HG03039 (cell line): ENCODE data around the gene PPP1R13B.

Experiments
- ATAC-seq: cut with Tn5 transposase; IDR thresholded peaks from one replicate; pipeline ENCODE4 v1.9.1; 2021; ENCODE audit warnings: mild to moderate bottlenecking, moderate library complexity; ENCODE audit not compliant: unreplicated experiment

PPP1R13B gene

DNA sequence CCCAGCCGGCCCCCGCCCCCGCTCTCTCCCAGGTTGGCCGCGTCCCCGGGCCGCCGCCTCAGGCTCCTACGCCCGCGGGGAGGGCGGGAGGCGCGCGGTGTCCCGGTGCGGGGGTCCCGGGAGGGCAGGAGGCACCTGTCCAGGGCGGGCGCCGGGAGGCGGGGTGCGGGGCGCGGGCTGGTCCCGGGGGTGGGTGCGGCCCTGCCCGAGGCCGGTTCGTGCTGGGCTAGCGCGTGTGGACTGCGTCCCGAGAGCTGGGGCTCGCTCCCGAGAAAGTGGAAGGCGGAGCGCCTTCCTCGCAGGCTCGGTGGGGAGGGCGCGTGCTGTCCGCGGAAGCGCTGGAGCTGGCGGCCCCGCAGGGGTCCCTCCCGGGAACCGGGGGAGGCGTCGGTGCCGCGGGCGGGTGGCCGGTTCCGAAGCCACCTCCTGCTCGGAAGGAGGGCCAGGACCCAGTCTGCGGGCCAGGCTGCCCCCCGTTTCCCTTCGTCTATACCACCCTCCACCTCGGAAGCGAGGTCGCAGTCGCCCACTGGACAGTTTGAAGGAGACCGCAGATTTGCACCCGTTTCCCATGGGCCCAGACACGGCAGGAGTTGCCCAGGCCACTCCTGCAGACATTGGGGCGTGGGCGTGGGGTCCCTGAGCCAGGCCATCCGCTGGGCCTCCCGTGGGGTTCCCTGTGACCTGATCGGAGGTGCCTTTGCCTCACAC is 131.1 kb downstream of the PPP1R13B start:
- ATAC-seq, result peak; percentile 3

DNA sequence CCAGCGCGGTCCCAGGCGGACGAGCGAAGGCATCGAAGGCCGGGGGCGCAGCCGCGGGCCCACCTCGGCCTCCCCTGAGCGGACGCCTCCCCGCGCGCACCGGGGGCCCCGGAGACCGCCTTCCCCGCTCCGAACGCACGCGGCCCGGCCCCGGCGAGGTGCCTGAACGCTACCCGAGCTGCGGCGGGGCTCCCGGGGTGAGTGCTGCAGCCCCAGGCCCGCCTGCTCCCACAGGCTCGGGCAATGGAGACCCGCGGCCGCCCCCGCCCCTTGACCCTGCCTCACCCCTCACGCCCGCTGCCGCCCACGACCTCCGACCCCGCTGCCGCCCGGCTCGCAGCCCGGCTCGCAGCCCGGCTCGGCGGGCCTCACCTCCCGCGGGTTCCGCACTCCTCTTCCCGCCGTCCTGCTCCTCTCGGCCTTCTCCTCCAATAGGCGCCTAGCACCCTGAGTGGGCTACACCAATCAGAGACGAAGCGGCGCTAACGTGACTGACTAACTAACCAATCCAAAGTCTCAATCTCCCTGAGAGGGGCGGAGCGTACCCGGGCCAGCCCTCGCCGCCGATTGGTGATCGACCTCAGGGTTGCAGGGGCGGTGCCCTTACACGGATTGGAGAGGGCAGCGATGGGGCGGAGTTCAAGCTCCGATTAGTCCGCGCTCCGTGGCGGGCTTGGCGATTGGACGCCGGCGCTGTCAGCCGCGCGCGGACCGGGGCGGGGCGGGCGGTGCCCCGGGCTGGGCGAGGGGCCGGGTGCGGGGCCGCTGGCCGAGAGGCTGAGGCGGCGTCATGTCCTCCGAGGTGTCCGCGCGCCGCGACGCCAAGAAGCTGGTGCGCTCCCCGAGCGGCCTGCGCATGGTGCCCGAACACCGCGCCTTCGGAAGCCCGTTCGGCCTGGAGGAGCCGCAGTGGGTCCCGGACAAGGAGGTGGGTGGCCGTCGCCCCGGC is 132.0 kb downstream of the PPP1R13B start, which contains the start of the genes XRCC3 and ZFYVE21:
Gene XRCC3 (minus strand): TSS at position 400 of the 949 bp plus-strand sequence. CDS start 4,364 bp downstream, outside the sequence.
Gene ZFYVE21 (plus strand): TSS at position 759 of the 949 bp plus-strand sequence. CDS start 32 bp downstream, at position 791.
- peak; percentile 91 for ATAC-seq

DNA sequence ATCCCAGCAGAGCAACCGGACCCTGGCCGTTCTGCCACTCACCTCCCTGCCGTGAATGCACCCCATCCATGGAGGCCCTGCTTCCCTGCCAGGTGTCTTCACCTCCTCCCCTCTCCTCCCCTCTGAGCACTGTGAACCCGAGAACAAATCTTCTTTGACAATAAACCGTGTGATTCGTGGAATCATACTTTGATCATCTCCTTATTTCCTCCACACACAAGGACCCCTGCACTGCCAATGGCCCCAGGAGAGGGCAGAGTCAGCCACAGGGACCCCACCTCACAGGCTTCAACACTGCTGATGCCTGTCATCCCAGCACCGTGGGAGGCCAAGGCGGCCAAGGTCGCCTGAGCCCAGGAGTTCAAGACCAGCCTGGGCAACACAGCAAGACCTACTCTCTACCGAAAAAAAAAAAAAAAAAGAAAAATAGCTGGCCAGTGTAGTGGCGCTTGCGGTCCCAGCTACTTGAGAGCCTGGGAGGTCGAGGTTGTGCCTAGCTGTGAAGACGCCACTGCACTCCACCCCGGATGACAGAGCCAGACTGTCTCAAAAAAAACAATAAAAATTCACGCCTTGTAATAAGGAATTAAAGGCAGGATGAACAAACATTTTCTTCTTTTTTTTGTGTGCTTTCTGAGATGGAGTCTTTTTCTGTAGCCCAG is 133.2 kb downstream of the PPP1R13B start:
- ATAC-seq, result no peak

DNA sequence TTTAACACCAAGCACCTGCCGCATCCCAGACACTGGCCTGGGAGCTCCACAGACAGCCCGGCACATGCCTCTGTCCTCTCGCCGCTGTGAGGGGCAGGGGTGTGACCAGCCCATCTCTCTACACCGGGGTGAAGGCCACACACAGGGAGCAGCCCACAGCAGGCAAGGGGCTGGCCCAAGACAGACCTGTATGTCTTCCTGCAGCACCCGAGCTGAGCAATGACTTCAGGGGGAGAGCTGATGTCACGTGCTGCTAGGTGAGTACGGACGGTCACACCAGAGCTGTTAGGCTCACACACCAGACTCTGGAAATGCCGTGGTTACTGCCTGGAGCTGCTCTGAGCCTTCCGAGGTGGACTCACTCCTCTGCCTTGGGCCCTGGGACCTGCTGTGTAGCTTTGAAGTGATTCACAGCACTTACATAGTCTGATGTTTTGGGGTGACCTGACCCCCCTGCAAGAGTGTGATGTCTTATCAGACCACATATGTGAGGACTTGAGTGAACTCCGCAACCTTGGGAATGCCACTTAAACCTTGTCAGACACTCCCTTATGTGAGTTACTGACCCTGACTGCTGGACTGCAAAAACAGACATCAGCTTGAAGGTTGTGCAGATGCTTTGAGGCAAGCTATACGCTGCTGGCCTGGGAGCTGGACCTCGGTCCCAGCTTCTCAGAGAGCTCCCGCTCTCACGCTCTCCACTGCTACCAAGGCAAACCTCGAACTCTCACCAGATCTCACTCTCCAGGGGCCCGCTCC is 133.9 kb downstream of the PPP1R13B start:
- ATAC-seq, result no peak

DNA sequence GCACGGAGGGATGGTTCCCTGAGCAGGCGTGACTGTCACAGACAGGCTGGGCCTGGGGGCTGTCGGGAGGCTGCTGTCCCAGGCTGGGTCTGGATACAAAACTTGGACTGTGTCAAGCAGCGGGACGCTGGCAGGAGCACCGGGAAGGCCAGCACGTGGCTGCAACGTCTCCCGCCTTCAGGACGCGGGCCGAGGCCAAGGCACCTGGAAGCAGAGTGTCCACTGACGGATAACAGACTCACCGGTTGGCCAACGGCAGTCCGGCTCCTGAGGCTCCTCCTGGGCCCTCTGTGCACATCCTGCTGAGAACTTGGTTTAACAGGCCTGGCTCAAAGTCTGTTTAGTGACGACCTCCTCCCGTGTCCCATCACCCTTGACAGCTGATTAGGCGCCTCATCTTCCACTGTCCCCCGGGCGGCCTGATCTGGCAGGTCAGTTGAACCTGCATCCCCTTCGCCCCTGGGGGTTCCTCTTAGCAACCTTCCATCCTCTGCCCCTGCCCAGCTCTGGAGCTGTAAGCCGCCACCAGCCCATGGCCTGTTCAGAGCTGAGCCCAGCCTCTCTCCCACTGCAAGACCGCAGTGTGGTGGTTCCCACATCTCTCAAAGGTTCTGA is 134.6 kb downstream of the PPP1R13B start:
- no peak for ATAC-seq

DNA sequence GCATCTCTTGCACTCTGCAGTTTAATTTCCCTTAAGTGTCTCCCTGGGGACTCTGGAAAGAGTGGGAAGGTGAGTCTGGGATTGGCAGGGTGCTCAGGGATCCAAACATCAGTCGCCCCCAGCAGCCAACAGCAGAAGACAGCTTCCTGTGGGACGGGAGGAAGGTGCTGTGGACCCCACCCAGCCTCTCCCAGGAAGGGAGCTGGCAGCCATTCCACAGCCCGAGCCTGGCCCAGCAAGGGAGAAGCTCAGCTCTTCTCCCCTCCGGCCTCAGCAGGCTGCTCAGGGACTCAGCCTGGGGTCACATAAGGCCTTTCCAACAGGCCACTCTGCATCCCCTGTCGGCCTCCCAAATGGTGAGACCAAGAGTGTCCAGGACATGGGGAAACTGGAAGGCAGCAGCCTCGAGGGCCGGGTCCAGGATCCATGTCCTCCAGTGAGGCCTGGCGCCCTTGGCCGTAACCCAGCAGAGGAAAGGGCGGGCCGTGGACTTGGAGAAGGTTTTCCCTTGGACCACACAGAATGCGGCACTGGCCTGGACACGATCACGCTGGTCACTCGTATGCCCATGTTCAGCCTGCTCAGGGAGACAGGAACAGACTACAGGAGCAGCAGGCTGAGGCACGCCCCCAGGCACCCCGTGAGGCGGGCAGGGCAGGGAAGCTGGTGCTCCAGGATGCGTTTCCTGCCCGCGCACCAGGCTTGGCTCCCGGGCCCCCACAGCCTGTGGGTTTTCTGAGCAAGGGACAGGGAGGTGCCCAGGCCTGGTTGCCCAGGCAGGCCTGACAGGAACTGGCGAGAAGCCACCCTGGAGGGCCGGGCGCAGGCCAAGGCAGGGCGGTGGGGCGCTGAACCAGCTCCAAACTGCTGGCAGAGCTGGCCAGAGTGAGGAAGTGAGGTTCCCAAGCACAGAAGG is 135.6 kb downstream of the PPP1R13B start:
- ATAC-seq, result no peak

DNA sequence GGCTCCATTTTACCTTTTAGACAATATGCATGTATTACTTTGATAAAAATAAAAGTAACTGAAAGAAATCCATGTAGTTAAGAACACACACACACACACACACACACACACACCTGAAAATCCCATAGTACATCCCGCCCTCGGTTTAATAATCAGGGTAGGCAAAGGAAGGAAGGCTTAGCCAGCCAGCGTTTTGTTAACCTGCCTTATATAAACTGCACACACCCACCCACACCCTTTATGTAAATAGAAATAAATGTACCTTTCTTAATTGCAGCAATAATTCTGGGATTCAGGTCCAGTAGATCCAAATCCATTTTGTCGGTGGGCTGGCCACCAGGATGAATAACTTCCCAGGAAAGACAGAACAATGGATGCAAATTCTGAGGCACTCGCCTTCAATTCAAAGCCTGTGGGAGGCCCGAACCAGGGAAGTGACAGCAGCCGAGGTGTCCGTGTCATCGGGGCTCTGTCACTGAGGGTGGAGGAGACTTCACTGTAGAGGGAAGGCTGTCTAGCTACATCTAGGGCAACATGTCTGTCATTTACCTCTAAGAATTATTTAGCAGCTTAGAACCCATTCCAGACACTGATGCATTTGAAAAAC is 136.5 kb downstream of the PPP1R13B start:
- ATAC-seq, result no peak

DNA sequence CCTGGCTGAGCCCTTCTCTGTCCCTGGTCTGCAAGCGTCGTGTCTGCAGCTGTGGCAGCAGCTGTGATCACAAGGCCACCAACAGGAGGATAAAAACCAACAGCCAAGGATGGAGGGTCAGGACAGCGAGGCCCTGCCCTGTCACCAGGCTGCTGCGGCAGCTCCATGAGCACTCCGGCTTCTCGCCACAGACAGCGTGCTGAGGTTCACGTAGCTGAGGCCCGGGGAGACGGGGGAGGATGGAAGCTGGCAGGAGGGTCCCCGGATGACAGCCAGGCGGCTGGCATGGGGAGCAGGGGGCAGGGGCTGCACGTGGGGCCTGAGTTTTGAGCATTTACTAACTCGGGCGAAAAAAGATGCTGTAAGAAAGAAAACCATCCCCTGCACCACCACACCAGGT is 137.6 kb downstream of the PPP1R13B start:
- no peak for ATAC-seq

DNA sequence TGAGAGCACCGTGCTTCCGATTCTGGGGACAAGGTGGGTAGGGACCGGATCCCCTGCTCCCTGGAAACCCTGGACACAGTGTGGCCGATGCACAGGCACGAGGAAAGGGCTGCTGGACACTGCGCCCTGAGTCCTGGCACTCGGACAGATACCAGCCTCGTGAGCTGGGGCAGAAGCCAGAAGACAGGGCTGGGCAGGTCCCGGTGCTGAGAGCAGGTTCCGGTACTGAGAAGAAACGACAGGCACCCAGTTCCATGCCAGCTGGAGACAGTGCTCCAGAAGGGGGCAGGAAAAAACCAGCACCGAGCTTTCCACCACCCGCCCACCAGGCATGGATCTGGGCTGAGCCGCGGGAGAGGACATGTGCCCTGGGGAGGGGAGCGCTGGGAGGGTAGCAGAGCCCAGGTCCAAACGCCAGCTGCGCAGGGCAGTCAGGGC is 138.6 kb downstream of the PPP1R13B start:
- ATAC-seq, result no peak

DNA sequence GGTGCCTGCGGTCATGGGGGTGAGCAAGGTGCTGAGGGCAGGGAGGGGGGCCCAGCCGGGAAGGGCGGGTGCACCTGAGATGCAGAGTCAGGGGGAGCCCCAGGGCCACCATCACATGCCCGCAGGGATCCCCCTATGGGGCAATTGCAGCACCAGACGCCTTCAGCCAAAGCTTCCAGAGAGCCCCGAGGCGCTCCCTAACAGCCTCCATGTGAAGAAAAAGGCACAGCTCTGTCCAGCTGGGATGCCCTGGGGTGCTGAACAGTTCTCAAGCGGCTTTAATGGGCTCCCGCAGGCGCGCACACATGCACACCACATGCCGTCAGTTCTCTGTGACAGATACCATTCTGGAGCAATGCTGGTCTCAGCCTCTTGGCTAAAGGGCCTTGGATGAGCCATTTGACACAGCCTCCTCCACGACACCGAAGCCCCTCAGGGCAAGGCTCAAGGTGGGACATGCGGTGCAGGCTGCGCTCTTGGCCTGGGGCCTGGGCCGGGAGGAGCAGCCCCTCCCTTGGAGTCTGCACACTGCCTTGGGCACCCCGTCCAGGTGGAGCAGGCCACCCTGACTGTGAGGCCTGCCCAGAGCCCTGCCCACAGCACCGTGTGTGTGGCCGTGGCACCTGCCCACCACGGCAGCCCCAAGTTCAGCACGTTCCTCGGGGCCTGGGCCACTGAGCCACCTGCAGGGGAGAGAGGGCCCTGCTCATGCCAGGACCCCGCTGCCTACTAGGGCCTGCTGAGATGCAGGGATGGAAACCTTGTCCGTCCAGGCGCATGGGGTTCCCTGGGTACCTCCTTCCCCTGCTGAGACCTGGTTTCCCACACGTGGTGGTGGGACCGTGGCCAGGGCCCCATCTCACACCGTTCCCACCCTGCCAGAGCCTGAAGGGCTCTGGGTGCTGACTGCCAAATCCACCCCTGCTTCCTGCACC is 139.8 kb downstream of the PPP1R13B start:
- no peak for ATAC-seq

DNA sequence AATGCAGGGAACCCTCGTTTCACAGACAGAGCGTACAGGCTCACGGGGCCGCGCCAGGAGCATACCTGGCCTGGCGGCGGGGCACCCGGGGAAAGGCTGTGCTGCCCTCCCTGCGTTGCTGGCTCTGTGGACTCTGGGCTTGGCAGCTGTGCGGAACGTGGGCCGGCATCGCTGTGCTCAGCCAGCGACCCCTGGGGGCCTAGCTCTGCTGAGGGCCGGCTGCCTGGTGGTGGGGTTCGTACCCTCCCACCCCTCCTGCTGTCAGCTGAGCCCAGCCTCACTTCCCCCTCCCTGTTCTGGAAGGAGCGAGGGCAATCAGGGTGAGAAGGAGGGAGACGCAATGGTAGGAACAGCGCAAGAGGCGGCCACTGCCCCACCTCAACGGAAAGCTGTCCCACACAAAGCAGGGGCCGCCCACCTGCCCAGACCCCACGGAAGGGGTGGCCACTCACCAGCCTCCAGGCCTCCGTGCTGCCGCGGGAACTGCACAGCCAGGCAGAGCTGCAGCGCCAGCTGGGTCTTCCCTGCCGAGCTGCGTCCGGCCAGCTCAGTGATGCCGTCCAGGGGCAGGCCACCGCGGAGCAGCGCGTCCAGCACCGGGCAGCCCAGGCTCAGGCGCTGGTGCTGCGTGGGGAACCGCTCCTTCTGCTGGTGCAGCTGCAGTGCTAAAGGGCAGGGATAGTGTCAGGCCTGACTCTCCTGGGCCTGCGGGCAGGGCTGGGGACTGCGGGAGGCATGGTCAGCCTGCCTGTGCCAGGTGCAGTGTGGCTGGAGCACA is 140.6 kb downstream of the PPP1R13B start:
- no peak for ATAC-seq

DNA sequence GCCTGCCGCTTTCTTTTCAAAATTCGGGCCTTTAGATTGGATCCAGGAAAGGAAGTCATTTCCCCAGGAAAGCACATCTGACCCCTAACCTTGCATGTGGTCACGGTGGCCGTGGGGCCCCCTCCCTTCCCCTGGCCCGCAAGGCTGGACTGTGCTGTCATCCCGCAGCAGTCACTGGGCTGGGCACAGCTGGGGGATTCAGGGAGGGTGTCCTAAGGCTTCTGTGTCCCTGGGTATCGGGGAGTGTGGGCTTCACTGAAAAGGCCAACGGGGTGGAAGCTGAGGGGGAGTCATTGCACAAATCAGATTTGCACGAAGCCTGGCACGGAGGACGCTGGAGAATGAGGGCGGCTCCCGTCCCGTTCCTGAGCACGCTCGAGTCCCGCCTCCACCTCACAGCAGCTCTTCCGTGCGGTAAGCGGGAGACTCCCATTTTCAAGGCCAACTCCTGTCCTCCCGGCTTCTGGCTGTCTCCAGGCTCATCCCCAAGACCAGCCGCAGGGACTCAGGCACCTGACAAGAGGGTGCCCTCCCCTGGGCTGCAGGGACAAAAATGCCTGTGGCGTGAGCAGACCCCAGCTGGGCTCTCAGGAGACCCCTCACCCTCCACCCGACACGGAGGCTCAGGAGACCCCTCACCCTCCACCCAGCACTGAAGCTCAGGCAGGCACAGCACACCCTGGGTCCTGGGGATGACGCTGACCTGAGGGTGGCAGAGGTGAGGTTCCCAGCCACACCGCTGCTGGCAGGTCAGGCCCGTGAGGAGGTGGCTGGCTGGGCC is 141.7 kb downstream of the PPP1R13B start:
- ATAC-seq, result no peak

DNA sequence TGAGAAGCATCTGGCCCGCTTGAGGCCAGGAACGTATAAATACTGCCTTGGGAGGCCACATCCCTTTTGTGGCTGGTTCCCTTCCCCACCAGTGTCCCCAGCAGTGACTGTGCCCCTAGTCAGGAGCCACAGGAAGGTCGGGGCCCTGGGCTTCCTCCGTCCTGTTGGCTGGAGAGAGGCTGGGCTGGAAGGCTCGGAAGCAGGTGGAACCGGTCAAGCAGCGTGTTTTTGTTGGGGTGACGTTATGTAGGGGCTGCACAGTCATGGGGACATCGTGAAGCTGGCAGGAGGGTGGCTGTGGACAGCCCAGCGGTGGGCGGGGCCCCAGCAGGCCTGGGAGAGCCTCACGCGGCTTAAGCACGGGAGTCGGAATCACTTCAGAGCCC is 142.3 kb downstream of the PPP1R13B start:
- no peak for ATAC-seq

DNA sequence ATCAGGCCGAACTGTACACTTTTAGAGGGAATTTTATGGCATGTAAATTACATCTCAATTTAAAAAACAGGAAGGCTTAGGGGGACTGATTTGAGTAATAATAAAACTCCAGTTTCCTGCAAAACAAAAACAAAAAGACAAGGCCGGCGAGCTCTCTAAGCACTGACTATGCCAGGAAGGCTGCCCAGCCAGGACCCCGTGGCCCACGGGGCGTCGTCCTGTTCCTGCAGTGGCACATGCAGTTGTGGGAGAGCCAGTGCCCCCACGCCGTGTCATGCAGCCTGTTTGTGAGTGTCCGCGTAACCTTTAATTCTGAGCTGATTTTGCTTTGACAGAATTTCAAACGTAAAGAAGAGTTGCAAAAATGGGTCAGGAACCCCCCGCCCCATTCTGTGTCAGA is 142.7 kb downstream of the PPP1R13B start:
- no peak for ATAC-seq

DNA sequence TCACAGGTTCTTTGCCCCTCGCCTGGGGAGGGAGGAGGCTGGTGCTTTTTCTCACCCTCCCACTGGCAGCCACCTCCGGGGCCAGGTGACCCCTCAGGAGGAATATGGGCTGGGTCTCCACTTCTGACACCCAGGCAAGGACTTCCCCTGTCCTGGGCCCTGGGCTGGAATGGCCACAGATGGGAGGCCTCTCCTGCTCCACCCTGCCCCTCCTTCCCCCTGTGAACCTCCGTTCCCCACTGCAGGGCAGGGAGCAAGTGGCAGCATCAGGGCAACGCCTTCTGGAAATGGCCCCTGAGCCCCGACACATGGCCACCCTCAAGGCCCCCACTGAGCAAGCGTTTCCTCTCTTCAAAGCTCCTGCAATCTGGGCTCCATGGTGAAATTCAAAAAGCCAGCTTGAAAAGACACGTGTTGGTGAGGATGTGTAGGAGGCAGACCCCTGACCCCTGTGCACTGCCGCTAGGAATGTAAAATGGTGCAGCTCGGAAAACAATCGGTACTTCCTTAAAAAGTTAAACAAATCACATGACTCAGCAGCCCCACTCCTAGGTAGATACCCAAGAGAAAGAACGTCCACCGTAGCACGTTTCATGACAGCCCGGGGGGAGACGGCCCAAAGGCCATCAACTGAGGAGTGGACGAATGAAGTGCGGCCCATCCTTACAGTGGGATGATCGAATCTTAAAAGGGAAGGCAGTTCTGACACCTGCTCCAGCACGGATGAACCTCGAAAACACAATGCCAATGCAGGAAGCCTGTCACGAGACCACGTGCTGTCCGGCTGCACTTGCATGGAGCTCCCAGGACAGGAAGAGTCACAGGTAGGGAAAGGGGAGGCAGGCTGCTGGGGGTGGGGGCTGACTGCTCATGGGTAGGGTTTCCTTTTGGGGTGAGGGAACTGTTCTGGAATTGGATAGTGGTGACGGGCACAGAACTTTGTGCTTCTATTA is 143.7 kb downstream of the PPP1R13B start:
- ATAC-seq, result no peak
